ENCODE results near the gene PEX14. TPM values are rescaled to one million over a fixed set of nuclear protein-coding genes. Genes with fewer than 3 reads are reported as not detected.

Gene PEX14
- total RNA-seq, 1 donor from 2014 or later = 10.6 TPM

GRCh38 chr1:10612436-10613160 is 137.8 kb downstream of the PEX14 start:
- DNase-seq (ENCODE audit: low spot score in 2 of 2) = no peak
- Histone ChIP-seq H3K4me1 (no peaks in the 10 kb centered on the region), H3K4me3 (no peak overlapping the region), H3K27ac (no peak overlapping the region), H3K36me3 (no peaks in the 10 kb centered on the region), H3K9me3 (no peaks in the 10 kb centered on the region), H3K27me3 (no peaks in the 10 kb centered on the region)
- intact Hi-C loops (cut with DNase I) = no loop called here
- no peak for TF ChIP-seq CTCF (IDR thresholded peaks at IDR 0.05)

GRCh38 chr1:10613340-10613739 is 138.6 kb downstream of the PEX14 start:
- H3K4me1 ChIP-seq = no peaks in the 10 kb centered on the region
- TF ChIP-seq CTCF (IDR thresholded peaks at IDR 0.05) = no peak
- H3K4me3 ChIP-seq = no peak overlapping the region
- H3K9me3 ChIP-seq = no peaks in the 10 kb centered on the region
- H3K27ac ChIP-seq = no peak overlapping the region
- no peaks in the 10 kb centered on the region for H3K36me3 ChIP-seq
- intact Hi-C loops (cut with DNase I) = no loop called here
- no peak for DNase-seq (ENCODE audit: low spot score in 2 of 2)
- no peaks in the 10 kb centered on the region for H3K27me3 ChIP-seq

GRCh38 chr1:10613861-10614260 is 139.1 kb downstream of the PEX14 start:
- TF ChIP-seq CTCF (IDR thresholded peaks at IDR 0.05) = no peak
- no peak overlapping the region for H3K27ac ChIP-seq
- intact Hi-C loops (cut with DNase I) = no loop called here
- no peaks in the 10 kb centered on the region for H3K36me3 ChIP-seq
- no peak overlapping the region for H3K4me3 ChIP-seq
- no peaks in the 10 kb centered on the region for H3K27me3 ChIP-seq
- no peak for DNase-seq (ENCODE audit: low spot score in 2 of 2)
- no peaks in the 10 kb centered on the region for H3K9me3 ChIP-seq
- no peaks in the 10 kb centered on the region for H3K4me1 ChIP-seq

- no peak for DNase-seq (ENCODE audit: low spot score in 2 of 2)
- Histone ChIP-seq H3K4me3 (no peak overlapping the region), H3K4me1 (no peaks in the 10 kb centered on the region), H3K36me3 (no peaks in the 10 kb centered on the region), H3K9me3 (no peaks in the 10 kb centered on the region), H3K27ac (no peak overlapping the region), H3K27me3 (no peaks in the 10 kb centered on the region)
- intact Hi-C loops (cut with DNase I) = no loop called here
- no peak for TF ChIP-seq CTCF (IDR thresholded peaks at IDR 0.05)
Measured at GRCh38 chr1:10614377-10615225, 139.9 kb downstream of the PEX14 start.

GRCh38 chr1:10615332-10615731 is 140.6 kb downstream of the PEX14 start:
- no peaks in the 10 kb centered on the region for H3K4me1 ChIP-seq
- H3K4me3 ChIP-seq = no peak overlapping the region
- H3K36me3 ChIP-seq = no peaks in the 10 kb centered on the region
- H3K27me3 ChIP-seq = no peaks in the 10 kb centered on the region
- no peak overlapping the region for H3K27ac ChIP-seq
- no peaks in the 10 kb centered on the region for H3K9me3 ChIP-seq
- intact Hi-C loops (cut with DNase I) = no loop called here
- DNase-seq (ENCODE audit: low spot score in 2 of 2) = no peak
- no peak for TF ChIP-seq CTCF (IDR thresholded peaks at IDR 0.05)
